ENCODE results near the gene GTPBP1. TPM values are rescaled to one million over a fixed set of nuclear protein-coding genes. Genes with fewer than 3 reads are reported as not detected.

Gene GTPBP1
- total and polyA plus RNA-seq, 2 of the 13 experiments (the other 11 are each of a cell fraction or from before 2014, with no cell fraction given) = 22.3 to 27.0 TPM

Small RNA genes within 50 kb of the gene (small RNA-seq; reads per million reads assigned to genes)
- gene AL021707.8 (ENCODE audit: insufficient read depth in 2 of 3, insufficient read length in 3 of 3, low read depth in 2 of 3, low replicate concordance in 1 of 3) = 0 reads per million in 3 experiments

Other genes with a start within 250 kb of the GTPBP1 start
- 18.9 and 24.2 TPM in 2 replicates for gene KDELR3, start 237.8 kb upstream of the GTPBP1 start, total RNA-seq (2016; rRNA removed; fragmentation: Illumina TruSeq; extraction: Trizol)
- 44.4 and 65.7 TPM in 2 replicates for gene KDELR3, start 237.8 kb upstream of the GTPBP1 start, polyA plus RNA-seq (2011; rRNA removed)
- gene DDX17, start 199.6 kb upstream of the GTPBP1 start, total RNA-seq (2016; rRNA removed; fragmentation: Illumina TruSeq; extraction: Trizol) = 238 and 251 TPM in 2 replicates
- gene DDX17, start 199.6 kb upstream of the GTPBP1 start, polyA plus RNA-seq (2011; rRNA removed) = 344 and 362 TPM in 2 replicates
- gene DMC1, start 135.8 kb upstream of the GTPBP1 start, total RNA-seq (2016; rRNA removed; fragmentation: Illumina TruSeq; extraction: Trizol) = 0.28 and 0.82 TPM in 2 replicates
- gene DMC1, start 135.8 kb upstream of the GTPBP1 start, polyA plus RNA-seq (2011; rRNA removed) = not detected in 2 replicates
- 0.53 and 1.5 TPM in 2 replicates for gene FAM227A, start 49.6 kb upstream of the GTPBP1 start, total RNA-seq (2016; rRNA removed; fragmentation: Illumina TruSeq; extraction: Trizol)
- 0.89 and 1.0 TPM in 2 replicates for gene FAM227A, start 49.6 kb upstream of the GTPBP1 start, polyA plus RNA-seq (2011; rRNA removed)
- 19.7 and 28.8 TPM in 2 replicates for gene CBY1, start 49.3 kb upstream of the GTPBP1 start, total RNA-seq (2016; rRNA removed; fragmentation: Illumina TruSeq; extraction: Trizol)
- 18.1 and 20.3 TPM in 2 replicates for gene CBY1, start 49.3 kb upstream of the GTPBP1 start, polyA plus RNA-seq (2011; rRNA removed)
- gene TOMM22, start 24.0 kb upstream of the GTPBP1 start, total RNA-seq (2016; rRNA removed; fragmentation: Illumina TruSeq; extraction: Trizol) = 118 and 143 TPM in 2 replicates
- gene TOMM22, start 24.0 kb upstream of the GTPBP1 start, polyA plus RNA-seq (2011; rRNA removed) = 37.3 and 46.9 TPM in 2 replicates
- 30.6 and 31.7 TPM in 2 replicates for gene JOSD1, start 5.0 kb upstream of the GTPBP1 start, total RNA-seq (2016; rRNA removed; fragmentation: Illumina TruSeq; extraction: Trizol)
- 38.4 and 44.5 TPM in 2 replicates for gene JOSD1, start 5.0 kb upstream of the GTPBP1 start, polyA plus RNA-seq (2011; rRNA removed)
- gene SUN2, start 50.1 kb downstream of the GTPBP1 start, total RNA-seq (2016; rRNA removed; fragmentation: Illumina TruSeq; extraction: Trizol) = 18.2 and 45.6 TPM in 2 replicates
- 56.6 and 94.4 TPM in 2 replicates for gene SUN2, start 50.1 kb downstream of the GTPBP1 start, polyA plus RNA-seq (2011; rRNA removed)
- 8.0 and 8.8 TPM in 2 replicates for gene DNAL4, start 88.2 kb downstream of the GTPBP1 start, total RNA-seq (2016; rRNA removed; fragmentation: Illumina TruSeq; extraction: Trizol)
- 9.0 and 10.7 TPM in 2 replicates for gene DNAL4, start 88.2 kb downstream of the GTPBP1 start, polyA plus RNA-seq (2011; rRNA removed)
- gene NPTXR, start 138.1 kb downstream of the GTPBP1 start, total RNA-seq (2016; rRNA removed; fragmentation: Illumina TruSeq; extraction: Trizol) = 2.5 and 2.6 TPM in 2 replicates
- gene NPTXR, start 138.1 kb downstream of the GTPBP1 start, polyA plus RNA-seq (2011; rRNA removed) = 4.8 and 6.7 TPM in 2 replicates
- 4.7 and 6.5 TPM in 2 replicates for gene CBX6, start 166.3 kb downstream of the GTPBP1 start, total RNA-seq (2016; rRNA removed; fragmentation: Illumina TruSeq; extraction: Trizol)
- gene CBX6, start 166.3 kb downstream of the GTPBP1 start, polyA plus RNA-seq (2011; rRNA removed) = 1.7 and 2.6 TPM in 2 replicates